Measurements from ENCODE around the gene ATP5F1E. TPM values are rescaled to one million over a fixed set of nuclear protein-coding genes. Genes with fewer than 3 reads are reported as not detected.

Gene ATP5F1E
- total RNA-seq, 2 donors from 2014 or later: 75.0 to 94.1 TPM

DNA sequence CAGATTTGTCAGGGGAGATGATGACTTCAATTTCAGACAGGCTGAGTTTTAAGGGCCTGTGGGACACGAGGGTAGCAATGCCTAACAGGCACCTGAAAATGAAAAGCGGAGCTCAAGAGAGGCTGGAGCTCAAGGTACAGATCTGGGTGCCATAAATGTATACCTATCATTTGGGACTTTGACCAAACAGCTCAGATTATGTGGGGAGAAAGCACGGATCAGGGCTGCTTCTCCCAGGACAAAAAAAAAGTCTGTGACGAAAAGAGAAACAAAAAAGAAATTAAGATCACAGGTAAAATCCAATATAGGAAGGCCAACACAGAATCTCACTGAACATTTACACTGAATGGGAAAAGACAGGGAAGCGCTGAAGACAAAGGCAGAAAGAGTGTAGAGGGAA is 8.5 kb upstream of the ATP5F1E start:
- peak; percentile 49 for DNase-seq
- TF ChIP-seq CTCF (IDR thresholded peaks at IDR 0.05): no peak
- intact Hi-C loops (cut with DNase I): loop anchor here (5.0 kb wide), 1 partner anchor 153 kb away; no protein-coding TSS in a partner anchor
- Histone ChIP-seq H3K36me3 (peaks cover 13% of the 10 kb centered on the region), H3K4me3 (peak overlapping the region; percentile 93), H3K27ac (peak overlapping the region; percentile 86), H3K4me1 (peaks cover 22% of the 10 kb centered on the region), H3K9me3 (no peaks in the 10 kb centered on the region), H3K9ac (ENCODE audit: low read depth in 2 of 2, low read length in 2 of 2) (peak overlapping the region in 1 of 2 donors; percentile 31), H3K27me3 (no peaks in the 10 kb centered on the region)

DNA sequence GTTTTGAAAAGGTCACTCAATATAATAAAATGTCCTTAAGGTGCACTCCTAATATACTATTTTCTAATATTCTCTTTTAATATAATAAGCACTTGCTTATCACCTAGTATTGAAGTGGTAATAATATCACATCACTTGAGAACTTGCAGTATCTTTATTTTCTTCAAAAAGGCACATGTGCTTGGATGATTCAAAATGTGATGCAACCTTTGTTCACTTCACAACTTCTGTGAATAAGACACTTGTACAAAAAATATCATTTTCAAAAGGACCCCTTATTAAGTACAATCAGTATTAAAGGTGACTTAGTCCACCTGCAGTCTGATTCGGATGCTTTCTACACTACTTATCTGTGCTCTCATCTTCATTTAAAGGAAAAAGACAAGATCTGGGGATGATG is 7.1 kb upstream of the ATP5F1E start:
- peaks cover 13% of the 10 kb centered on the region for H3K36me3 ChIP-seq

DNA sequence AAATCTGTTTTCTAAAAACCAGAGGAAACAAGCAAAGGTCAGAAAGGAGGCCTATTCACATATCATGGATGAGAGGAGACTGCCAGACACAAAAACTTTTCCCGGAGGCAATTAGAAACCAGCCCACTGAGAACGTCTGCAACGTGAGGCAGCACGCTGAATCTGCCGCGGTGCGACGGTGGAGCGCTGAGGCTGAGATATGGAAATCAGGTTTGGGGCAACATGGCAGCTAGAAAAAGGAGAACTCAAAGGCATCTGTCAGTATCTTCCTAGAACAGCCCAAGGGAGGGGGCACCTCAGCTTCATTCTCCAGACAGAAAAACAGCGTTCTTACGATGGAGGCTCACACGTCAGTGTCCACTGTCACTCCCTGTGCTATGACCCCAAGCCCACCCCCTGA is 5.3 kb upstream of the ATP5F1E start:
- Histone ChIP-seq H3K9ac (ENCODE audit: low read depth in 2 of 2, low read length in 2 of 2) (no peak overlapping the region), H3K4me1 (peaks cover 17% of the 10 kb centered on the region), H3K9me3 (no peaks in the 10 kb centered on the region), H3K27me3 (no peaks in the 10 kb centered on the region), H3K27ac (no peak overlapping the region), H3K4me3 (no peak overlapping the region), H3K36me3 (peaks cover 13% of the 10 kb centered on the region)
- TF ChIP-seq CTCF (IDR thresholded peaks at IDR 0.05): no peak
- no peak for DNase-seq
- intact Hi-C loops (cut with DNase I): no loop called here

More for the DNA sequence above, 7.1 kb upstream of the ATP5F1E start:
- H3K9me3 ChIP-seq: no peaks in the 10 kb centered on the region
- no peaks in the 10 kb centered on the region for H3K27me3 ChIP-seq
- H3K9ac ChIP-seq (ENCODE audit: low read depth in 2 of 2, low read length in 2 of 2): no peak overlapping the region
- intact Hi-C loops (cut with DNase I): no loop called here
- H3K4me1 ChIP-seq: peaks cover 22% of the 10 kb centered on the region
- no peak for DNase-seq
- no peak for TF ChIP-seq CTCF (IDR thresholded peaks at IDR 0.05)
- H3K27ac ChIP-seq: no peak overlapping the region
- H3K4me3 ChIP-seq: no peak overlapping the region

GRCh38 chr20:59035381-59035780 is 3.2 kb upstream of the ATP5F1E start:
- H3K4me3 ChIP-seq: no peak overlapping the region
- no peaks in the 10 kb centered on the region for H3K27me3 ChIP-seq
- DNase-seq: no peak
- TF ChIP-seq CTCF (IDR thresholded peaks at IDR 0.05): no peak
- intact Hi-C loops (cut with DNase I): no loop called here
- no peaks in the 10 kb centered on the region for H3K9me3 ChIP-seq
- peaks cover 13% of the 10 kb centered on the region for H3K36me3 ChIP-seq
- no peak overlapping the region for H3K9ac ChIP-seq (ENCODE audit: low read depth in 2 of 2, low read length in 2 of 2)
- H3K27ac ChIP-seq: no peak overlapping the region
- H3K4me1 ChIP-seq: peaks cover 7% of the 10 kb centered on the region

- peaks cover 13% of the 10 kb centered on the region for H3K36me3 ChIP-seq
- no peaks in the 10 kb centered on the region for H3K27me3 ChIP-seq
- H3K9me3 ChIP-seq: no peaks in the 10 kb centered on the region
- H3K27ac ChIP-seq: no peak overlapping the region
- H3K4me1 ChIP-seq: peaks cover 4% of the 10 kb centered on the region
- intact Hi-C loops (cut with DNase I): no loop called here
- H3K9ac ChIP-seq (ENCODE audit: low read depth in 2 of 2, low read length in 2 of 2): no peak overlapping the region
- no peak for TF ChIP-seq CTCF (IDR thresholded peaks at IDR 0.05)
- H3K4me3 ChIP-seq: no peak overlapping the region
- no peak for DNase-seq
Observed at GRCh38 chr20:59033616-59034165, 1.6 kb upstream of the ATP5F1E start.

Measured in colonic mucosa (tissue), 4 donors.